ENCODE data around the gene ORM2.

Gene ORM2

GRCh38 chr9:114350636-114351401 is 21.1 kb downstream of the ORM2 start:
- no peak for DNase-seq

- DNase-seq = no peak
These were observed 22.3 kb downstream of the ORM2 start for GRCh38 chr9:114351932-114352331.

- DNase-seq = no peak
These were observed 26.2 kb downstream of the ORM2 start for GRCh38 chr9:114355821-114356220.

- no peak for DNase-seq
These were observed 27.1 kb downstream of the ORM2 start for GRCh38 chr9:114356792-114357191.

- DNase-seq = no peak
These were observed 27.7 kb downstream of the ORM2 start for GRCh38 chr9:114357360-114357759.

GRCh38 chr9:114357911-114358328 is 28.3 kb downstream of the ORM2 start:
- no peak for DNase-seq

- DNase-seq = no peak
These were observed 30.1 kb downstream of the ORM2 start for GRCh38 chr9:114359801-114360200.

- no peak for DNase-seq
These were observed 31.9 kb downstream of the ORM2 start for GRCh38 chr9:114361542-114361941.

GRCh38 chr9:114362394-114362793 is 32.7 kb downstream of the ORM2 start:
- DNase-seq = no peak

GRCh38 chr9:114363424-114363823 is 33.8 kb downstream of the ORM2 start:
- no peak for DNase-seq

- no peak for DNase-seq
These were observed 34.7 kb downstream of the ORM2 start for GRCh38 chr9:114364134-114365041.

- no peak for DNase-seq
These were observed 35.5 kb downstream of the ORM2 start for GRCh38 chr9:114365194-114365593.

- DNase-seq = no peak
These were observed 36.9 kb downstream of the ORM2 start for GRCh38 chr9:114366334-114367128.

- no peak for DNase-seq
These were observed 37.7 kb downstream of the ORM2 start for GRCh38 chr9:114367366-114367765.

- no peak for DNase-seq
These were observed 38.3 kb downstream of the ORM2 start for GRCh38 chr9:114367772-114368569.

GRCh38 chr9:114369216-114370130 is 39.8 kb downstream of the ORM2 start:
- DNase-seq = no peak

- no peak for DNase-seq
These were observed 40.7 kb downstream of the ORM2 start for GRCh38 chr9:114370251-114370967.

GRCh38 chr9:114370968-114371320 is 41.3 kb downstream of the ORM2 start:
- DNase-seq = no peak

GRCh38 chr9:114371343-114371944 is 41.8 kb downstream of the ORM2 start:
- DNase-seq = no peak

Data from NCI-H187 (cell line).